ENCODE results near the gene LINS1. TPM values are rescaled to one million over a fixed set of nuclear protein-coding genes. Genes with fewer than 3 reads are reported as not detected.

The LINS1 gene
- total and polyA plus RNA-seq, 2 donors (not counting 3 experiments of a cell fraction or from before 2014, with no cell fraction given): 6.9 to 14.7 TPM

- intact Hi-C loops (cut with micrococcal nuclease): no loop called here
- no peak overlapping the region for H3K9ac ChIP-seq (replicated peaks; ENCODE audit: extremely low read depth, insufficient read depth, low read length)
- no peaks in the 10 kb centered on the region for H3K4me1 ChIP-seq (ENCODE audit: control insufficient read depth, extremely low read depth, insufficient read depth, low read length)
- BruUV-seq (replicated peaks): no TSS peak
- H3K9me1 ChIP-seq (replicated peaks; ENCODE audit: control insufficient read depth, extremely low read depth, insufficient read depth, low read length): no peaks in the 10 kb centered on the region
- H3K79me2 ChIP-seq (ENCODE audit: control insufficient read depth, insufficient read depth, low read length): no peaks in the 10 kb centered on the region
- FAIRE-seq (no peak), DNase-seq (ENCODE audit: low read depth, low spot score) (no peak)
- dilution Hi-C loops (cut with MboI; ENCODE audit: extremely low pct_ligation_motif_present, low sequenced_read_pairs): no loop called here
- no peak overlapping the region for H3K27ac ChIP-seq (ENCODE audit: insufficient read depth, low read depth, low read length)
- no peaks in the 10 kb centered on the region for H3K9me3 ChIP-seq (replicated peaks; ENCODE audit: control insufficient read depth, insufficient read depth, low read length)
- H3K27me3 ChIP-seq (ENCODE audit: control insufficient read depth in 2 of 2, insufficient read depth in 2 of 2, low read length in 2 of 2): no peaks in the 10 kb centered on the region
- H3K36me3 ChIP-seq (ENCODE audit: control insufficient read depth in 2 of 2, extremely low read depth in 1 of 2, insufficient read depth in 2 of 2, low read length in 2 of 2): no peaks in the 10 kb centered on the region
- no peak overlapping the region for H3K4me2 ChIP-seq (ENCODE audit: insufficient read depth, low read length)
- TF ChIP-seq MAX (IDR thresholded peaks at IDR 0.05; ENCODE audit: insufficient read depth, insufficient read length) (no peak), MYC (IDR thresholded peaks at IDR 0.05; ENCODE audit: low read depth, low read length) (no peak), EZH2 (IDR thresholded peaks at IDR 0.05; ENCODE audit: borderline replicate concordance, low read depth, low read length, severe bottlenecking) (no peak), GATA2 (IDR thresholded peaks at IDR 0.05; ENCODE audit: insufficient read depth, insufficient read length, low read depth, low read length) (no peak), FOS (IDR thresholded peaks at IDR 0.05; ENCODE audit: borderline replicate concordance, insufficient read depth, low read length) (no peak)
- CTCF ChIA-PET: interaction anchor here (1.5 kb wide), 1 partner anchor 12 kb away, joined by 3 read pairs; no protein-coding TSS in a partner anchor
- H3K4me3 ChIP-seq (replicated peaks in 1 of 3; ENCODE audit: insufficient read depth in 1 of 3, low read depth in 1 of 3, low read length in 3 of 3): no peak overlapping the region
- H4K20me1 ChIP-seq (replicated peaks; ENCODE audit: control insufficient read depth, extremely low read depth, insufficient read depth, low read length): no peaks in the 10 kb centered on the region
- H2AFZ ChIP-seq (ENCODE audit: low read depth, low read length): no peak overlapping the region
- POLR2A ChIA-PET: no interaction called here
These were observed 48.5 kb downstream of the LINS1 start for GRCh38 chr15:100553468-100553867.

- no peak overlapping the region for H3K4me2 ChIP-seq (ENCODE audit: insufficient read depth, low read length)
- no peaks in the 10 kb centered on the region for H3K4me1 ChIP-seq (ENCODE audit: control insufficient read depth, extremely low read depth, insufficient read depth, low read length)
- no peak overlapping the region for H3K9ac ChIP-seq (replicated peaks; ENCODE audit: extremely low read depth, insufficient read depth, low read length)
- ChIA-PET CTCF (no interaction called here), POLR2A (no interaction called here)
- no peak overlapping the region for H2AFZ ChIP-seq (ENCODE audit: low read depth, low read length)
- intact Hi-C loops (cut with micrococcal nuclease): no loop called here
- no peaks in the 10 kb centered on the region for H3K79me2 ChIP-seq (ENCODE audit: control insufficient read depth, insufficient read depth, low read length)
- dilution Hi-C loops (cut with MboI; ENCODE audit: extremely low pct_ligation_motif_present, low sequenced_read_pairs): no loop called here
- FAIRE-seq (no peak), DNase-seq (ENCODE audit: low read depth, low spot score) (no peak)
- TF ChIP-seq POLR2AphosphoS5 (IDR thresholded peaks at IDR 0.05; ENCODE audit: insufficient read depth, low read depth, low read length) (no peak), GATA2 (IDR thresholded peaks at IDR 0.05; ENCODE audit: insufficient read depth, insufficient read length, low read depth, low read length) (no peak), JUN (IDR thresholded peaks at IDR 0.05; ENCODE audit: borderline replicate concordance, insufficient read depth, insufficient read length, low read depth) (no peak), MAX (IDR thresholded peaks at IDR 0.05; ENCODE audit: insufficient read depth, insufficient read length) (no peak), EZH2 (IDR thresholded peaks at IDR 0.05; ENCODE audit: borderline replicate concordance, low read depth, low read length, severe bottlenecking) (no peak), MYC (IDR thresholded peaks at IDR 0.05; ENCODE audit: low read depth, low read length) (no peak), POLR2A (IDR thresholded peaks at IDR 0.05; ENCODE audit: low read depth, low read length) (no peak), FOS (IDR thresholded peaks at IDR 0.05; ENCODE audit: borderline replicate concordance, insufficient read depth, low read length) (no peak)
- no peaks in the 10 kb centered on the region for H4K20me1 ChIP-seq (replicated peaks; ENCODE audit: control insufficient read depth, extremely low read depth, insufficient read depth, low read length)
- no TSS peak for BruUV-seq (replicated peaks)
- H3K36me3 ChIP-seq (ENCODE audit: control insufficient read depth in 2 of 2, extremely low read depth in 1 of 2, insufficient read depth in 2 of 2, low read length in 2 of 2): no peaks in the 10 kb centered on the region
- no peaks in the 10 kb centered on the region for H3K9me1 ChIP-seq (replicated peaks; ENCODE audit: control insufficient read depth, extremely low read depth, insufficient read depth, low read length)
- no peaks in the 10 kb centered on the region for H3K9me3 ChIP-seq (replicated peaks; ENCODE audit: control insufficient read depth, insufficient read depth, low read length)
- H3K27me3 ChIP-seq (ENCODE audit: control insufficient read depth in 2 of 2, insufficient read depth in 2 of 2, low read length in 2 of 2): no peaks in the 10 kb centered on the region
- H3K27ac ChIP-seq (ENCODE audit: insufficient read depth, low read depth, low read length): no peak overlapping the region
- H3K4me3 ChIP-seq (replicated peaks in 1 of 3; ENCODE audit: insufficient read depth in 1 of 3, low read depth in 1 of 3, low read length in 3 of 3): no peak overlapping the region
These were observed 54.0 kb downstream of the LINS1 start for GRCh38 chr15:100547961-100548360.

Measured in endothelial cell of umbilical vein (primary cell).